Astrocyte (in vitro differentiated cells and primary cell): ENCODE data around the gene CD82.

Experiments used
- CTCF ChIP-seq: IDR thresholded peaks from 2 replicates; pipeline ENCODE4 v1.5.1; 2011; ENCODE audit warnings: low read depth, mild to moderate bottlenecking, inconsistent platforms, low read length, moderate library complexity; ENCODE audit not compliant: insufficient read depth
- EZH2 ChIP-seq: IDR thresholded peaks from 2 replicates; pipeline ENCODE4 v1.6.1; 2012; ENCODE audit warnings: mild to moderate bottlenecking, low read length, inconsistent platforms; ENCODE audit not compliant: insufficient read depth

GRCh38 chr11:44595006-44595405 is 29.5 kb downstream of the CD82 start:
- no peak for TF ChIP-seq CTCF
- no peak for TF ChIP-seq EZH2
